Mucosa of rectum (tissue), 2 donors: ENCODE data around the gene DUSP18.

Experiments used
- H3K27ac ChIP-seq, 2 donors: one replicate each; pipeline ENCODE4 v1.7.0; 2013; ENCODE audit warnings: inconsistent platforms in 2 of 2, low read depth in 2 of 2, low read length in 2 of 2
- H3K27me3 ChIP-seq, 2 donors: one replicate each; pipeline ENCODE4 v1.7.0; 2013; ENCODE audit warnings: low read length in 2 of 2; ENCODE audit not compliant: control insufficient read depth in 2 of 2, insufficient read depth in 2 of 2
- H3K36me3 ChIP-seq, 2 donors: one replicate each; pipeline ENCODE4 v1.7.0; 2013; ENCODE audit warnings: low read length in 2 of 2; ENCODE audit not compliant: control insufficient read depth in 2 of 2, insufficient read depth in 2 of 2
- H3K4me1 ChIP-seq, 2 donors: one replicate each; pipeline ENCODE4 v1.7.0; 2013; ENCODE audit warnings: low read length in 2 of 2, mild to moderate bottlenecking in 1 of 2; ENCODE audit not compliant: control insufficient read depth in 2 of 2, insufficient read depth in 2 of 2
- H3K4me3 ChIP-seq, 2 donors: one replicate each; pipeline ENCODE4 v1.7.0; 2013; ENCODE audit warnings: low read length in 2 of 2
- H3K9ac ChIP-seq, 2 donors: one replicate each; pipeline ENCODE4 v1.7.0; 2013; ENCODE audit warnings: low read length in 2 of 2, low read depth in 1 of 2, mild to moderate bottlenecking in 1 of 2
- H3K9me3 ChIP-seq, 2 donors: one replicate each; pipeline ENCODE4 v1.7.0; 2013; ENCODE audit warnings: low read length in 2 of 2; ENCODE audit not compliant: control insufficient read depth in 2 of 2
- donor health status: healthy.
- donor health status: Normal muscosa, but diverticular disease.

The DUSP18 gene

GRCh38 chr22:30695871-30696655, 28.4 kb upstream of the DUSP18 start:
- Histone ChIP-seq H3K4me3 (peak overlapping the region in 1 of 2 donors; percentile 74), H3K9ac (no peak overlapping the region)

GRCh38 chr22:30695351-30695851, 27.7 kb upstream of the DUSP18 start:
- Histone ChIP-seq H3K27ac (no peak overlapping the region), H3K27me3 (no peaks in the 10 kb centered on the region), H3K9ac (peak overlapping the region; percentile 47 to 81), H3K9me3 (no peaks in the 10 kb centered on the region), H3K36me3 (no peaks in the 10 kb centered on the region), H3K4me1 (peaks cover 6 to 12% of the 10 kb centered on the region in 2 donors), H3K4me3 (peak overlapping the region; percentile 68 to 74)

More at GRCh38 chr22:30695871-30696655, 28.4 kb upstream of the DUSP18 start:
- H3K36me3 ChIP-seq, result no peaks in the 10 kb centered on the region
- H3K27me3 ChIP-seq, result no peaks in the 10 kb centered on the region
- no peaks in the 10 kb centered on the region for H3K9me3 ChIP-seq
- H3K4me1 ChIP-seq, result peaks cover 6 to 12% of the 10 kb centered on the region in 2 donors
- no peak overlapping the region for H3K27ac ChIP-seq

- Histone ChIP-seq H3K27ac (peak within 1 kb of the TSS; percentile 74 to 85), H3K36me3 (no peaks in the 10 kb centered on the region), H3K4me3 (peak within 1 kb of the TSS; percentile 75 to 78), H3K27me3 (no peaks in the 10 kb centered on the region), H3K4me1 (peaks cover 6 to 12% of the 10 kb centered on the region in 2 donors), H3K9ac (peak within 1 kb of the TSS; percentile 74 to 81), H3K9me3 (no peaks in the 10 kb centered on the region)
Measured at GRCh38 chr22:30694640-30695350, 27.1 kb upstream of the DUSP18 start, which contains the start of gene OSBP2. OSBP2 (plus strand) TSS chr22:30694874; CDS start chr22:30694910, 36 bp downstream.

- Histone ChIP-seq H3K9ac (peak overlapping the region; percentile 72 to 77), H3K27ac (peak overlapping the region; percentile 74 to 85), H3K9me3 (no peaks in the 10 kb centered on the region), H3K4me1 (peaks cover 6 to 12% of the 10 kb centered on the region in 2 donors), H3K4me3 (peak overlapping the region; percentile 75 to 78), H3K36me3 (no peaks in the 10 kb centered on the region), H3K27me3 (no peaks in the 10 kb centered on the region)
Measured at GRCh38 chr22:30694171-30694639, 26.5 kb upstream of the DUSP18 start.

- Histone ChIP-seq H3K9me3 (no peaks in the 10 kb centered on the region), H3K27me3 (no peaks in the 10 kb centered on the region), H3K27ac (no peak overlapping the region), H3K4me1 (peaks cover 6 to 12% of the 10 kb centered on the region in 2 donors), H3K36me3 (no peaks in the 10 kb centered on the region), H3K4me3 (no peak overlapping the region), H3K9ac (no peak overlapping the region)
Measured at GRCh38 chr22:30691204-30691603, 23.5 kb upstream of the DUSP18 start.

- Histone ChIP-seq H3K9me3 (no peaks in the 10 kb centered on the region), H3K4me3 (no peak overlapping the region), H3K27ac (no peak overlapping the region), H3K4me1 (peaks cover 6 to 7% of the 10 kb centered on the region in 2 donors), H3K9ac (no peak overlapping the region), H3K27me3 (no peaks in the 10 kb centered on the region), H3K36me3 (no peaks in the 10 kb centered on the region)
Measured at GRCh38 chr22:30689622-30690021, 21.9 kb upstream of the DUSP18 start.

GRCh38 chr22:30687358-30687757, 19.7 kb upstream of the DUSP18 start:
- H3K27ac ChIP-seq, result no peak overlapping the region
- H3K36me3 ChIP-seq, result no peaks in the 10 kb centered on the region
- H3K4me3 ChIP-seq, result no peak overlapping the region
- H3K9ac ChIP-seq, result no peak overlapping the region
- H3K27me3 ChIP-seq, result no peaks in the 10 kb centered on the region
- H3K4me1 ChIP-seq, result peaks cover 0 to 7% of the 10 kb centered on the region in 2 donors
- H3K9me3 ChIP-seq, result no peaks in the 10 kb centered on the region

- Histone ChIP-seq H3K27ac (no peak overlapping the region), H3K4me3 (no peak overlapping the region)
Measured at GRCh38 chr22:30685178-30685577, 17.5 kb upstream of the DUSP18 start.

GRCh38 chr22:30681831-30682230, 14.2 kb upstream of the DUSP18 start:
- Histone ChIP-seq H3K4me1 (peaks cover 12 to 13% of the 10 kb centered on the region in 2 donors), H3K4me3 (no peak overlapping the region), H3K27ac (no peak overlapping the region), H3K27me3 (no peaks in the 10 kb centered on the region), H3K36me3 (no peaks in the 10 kb centered on the region), H3K9ac (no peak overlapping the region), H3K9me3 (no peaks in the 10 kb centered on the region)

More at GRCh38 chr22:30685178-30685577, 17.5 kb upstream of the DUSP18 start:
- H3K27me3 ChIP-seq, result no peaks in the 10 kb centered on the region
- no peak overlapping the region for H3K9ac ChIP-seq
- H3K4me1 ChIP-seq, result peaks cover 8 to 12% of the 10 kb centered on the region in 2 donors
- no peaks in the 10 kb centered on the region for H3K36me3 ChIP-seq
- no peaks in the 10 kb centered on the region for H3K9me3 ChIP-seq
